ENCODE measurements around the gene M6PR.

Gene M6PR

GRCh38 chr12:8949342-8950220 lies at the start of gene M6PR:
Gene M6PR, minus strand, starts transcription at chr12:8949645. Its CDS starts 3,241 bp downstream, at chr12:8946404.
- DNase-seq, result peak; percentile 91

GRCh38 chr12:8996682-8997405 lies 47.4 kb upstream of the M6PR start:
- DNase-seq, result no peak

DNA sequence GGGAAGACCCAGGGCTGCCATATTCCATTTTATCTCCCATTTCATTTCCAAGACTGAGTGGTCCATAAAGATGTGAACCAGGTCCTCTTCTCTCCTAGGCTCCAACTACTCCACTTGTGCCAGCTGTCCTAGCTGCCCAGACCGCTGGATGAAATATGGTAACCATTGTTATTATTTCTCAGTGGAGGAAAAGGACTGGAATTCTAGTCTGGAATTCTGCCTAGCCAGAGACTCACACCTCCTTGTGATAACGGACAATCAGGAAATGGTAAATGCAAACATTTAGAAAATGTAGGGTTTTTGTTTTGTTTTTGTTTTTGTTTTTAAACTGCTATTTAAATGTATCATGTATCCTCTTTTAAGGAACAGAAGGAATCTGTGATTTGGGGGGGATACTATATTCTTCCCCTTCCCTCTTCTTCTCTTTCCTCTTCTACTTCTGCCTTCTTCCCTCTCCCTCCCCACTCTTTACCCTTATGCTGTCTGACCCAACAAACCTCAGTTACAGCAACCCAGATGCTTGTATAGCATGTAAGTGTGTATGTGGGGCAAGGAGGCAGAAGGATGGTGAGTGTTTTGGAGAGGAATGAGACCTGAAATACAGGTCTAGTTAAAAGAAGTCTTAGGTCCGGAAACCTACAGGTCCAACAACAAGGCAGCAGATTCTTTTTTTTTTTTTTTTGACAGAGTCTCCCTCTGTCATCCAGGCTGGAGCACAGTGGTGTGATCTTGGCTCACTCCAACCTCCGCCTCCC lies 45.8 kb upstream of the M6PR start:
- no peak for DNase-seq

DNA sequence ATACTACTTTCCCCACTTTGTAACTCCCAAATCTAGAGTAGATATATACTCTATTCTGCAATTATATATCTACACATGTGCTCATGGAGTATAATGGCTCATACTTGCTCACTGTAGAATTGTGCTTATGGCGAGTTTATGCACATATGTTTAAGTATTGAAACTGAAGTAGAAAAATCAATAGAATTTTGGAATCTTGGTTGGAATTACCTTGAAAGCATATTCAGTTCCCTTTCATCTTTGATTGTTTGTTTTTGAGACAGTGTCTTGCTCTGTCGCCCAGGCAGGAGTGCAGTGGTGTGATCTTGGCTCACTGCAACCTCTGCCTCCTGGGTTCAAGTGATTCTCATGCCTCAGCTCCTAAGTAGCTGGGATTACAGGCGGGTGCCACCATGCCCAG lies 44.4 kb upstream of the M6PR start:
- no peak for DNase-seq

DNA sequence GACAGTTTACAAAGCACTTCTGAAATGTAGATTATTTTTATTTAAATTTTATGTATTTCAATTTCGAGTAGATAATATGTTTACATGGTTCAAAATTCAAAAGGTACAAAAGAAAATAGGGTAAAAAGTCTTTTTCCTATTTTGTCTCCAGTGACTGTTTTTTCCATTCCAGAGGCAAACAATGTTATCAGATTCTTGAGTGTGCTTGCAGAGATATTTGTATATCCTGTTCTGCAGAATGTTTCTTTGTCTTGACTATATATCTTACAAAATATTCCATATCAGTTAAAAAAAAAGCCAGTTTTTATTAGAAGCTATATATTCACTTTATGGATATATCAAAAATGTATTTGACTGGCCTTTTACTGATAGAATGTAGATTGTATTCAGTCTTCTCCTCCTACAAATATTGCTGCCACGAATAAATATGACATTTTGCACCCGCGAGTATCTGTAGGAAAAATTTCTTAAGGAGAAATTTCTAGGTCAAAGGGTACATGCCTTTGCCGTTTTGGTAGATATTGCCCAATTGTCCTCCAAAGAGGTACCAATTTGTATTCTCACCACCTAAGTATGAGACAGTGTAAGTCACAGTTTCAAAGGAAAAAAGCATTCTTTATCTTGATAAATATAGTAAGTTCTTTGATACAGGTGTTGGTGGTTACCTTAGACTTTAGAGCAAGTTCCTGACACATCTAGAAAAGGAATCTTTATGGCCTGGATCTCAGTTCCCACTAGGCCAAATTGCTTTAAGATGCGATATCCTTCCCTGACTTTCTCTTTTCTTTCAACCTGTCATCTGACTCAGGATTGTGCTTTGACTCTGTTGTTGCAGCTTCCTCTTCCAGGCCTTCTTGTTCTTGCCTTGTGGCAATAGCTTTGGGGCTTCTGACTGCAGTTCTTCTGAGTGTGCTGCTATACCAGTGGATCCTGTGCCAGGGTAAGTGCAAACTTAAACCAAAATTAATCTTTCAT lies 42.2 kb upstream of the M6PR start:
- DNase-seq, result no peak

- no peak for DNase-seq
These were observed 40.0 kb upstream of the M6PR start, which contains the start of gene KLRG1 for GRCh38 chr12:8989413-8989812. Gene KLRG1, plus strand, starts transcription at chr12:8989546. Its CDS starts 90 bp downstream, at chr12:8989636.

- DNase-seq, result no peak
These were observed 38.2 kb upstream of the M6PR start for GRCh38 chr12:8987685-8988084.

DNA sequence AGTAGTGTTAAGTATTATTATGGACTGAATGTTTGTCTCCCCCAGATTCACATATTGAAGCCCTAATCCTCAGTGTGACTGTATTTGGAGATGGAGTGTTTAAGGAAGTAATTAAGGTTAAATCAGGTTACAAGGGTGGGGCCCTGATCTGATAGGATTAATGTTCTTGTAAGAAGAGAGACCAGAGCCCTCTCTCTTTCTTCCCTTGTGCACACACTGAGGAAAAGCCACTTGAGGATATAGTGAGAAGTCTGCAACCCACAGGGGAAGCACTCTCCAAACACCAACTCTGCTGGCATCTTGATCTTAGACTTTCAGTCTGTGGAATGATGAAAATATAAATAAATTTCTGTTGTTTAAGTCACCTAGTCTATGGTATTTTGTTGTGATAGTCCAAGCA lies 37.7 kb upstream of the M6PR start:
- DNase-seq, result no peak

DNA sequence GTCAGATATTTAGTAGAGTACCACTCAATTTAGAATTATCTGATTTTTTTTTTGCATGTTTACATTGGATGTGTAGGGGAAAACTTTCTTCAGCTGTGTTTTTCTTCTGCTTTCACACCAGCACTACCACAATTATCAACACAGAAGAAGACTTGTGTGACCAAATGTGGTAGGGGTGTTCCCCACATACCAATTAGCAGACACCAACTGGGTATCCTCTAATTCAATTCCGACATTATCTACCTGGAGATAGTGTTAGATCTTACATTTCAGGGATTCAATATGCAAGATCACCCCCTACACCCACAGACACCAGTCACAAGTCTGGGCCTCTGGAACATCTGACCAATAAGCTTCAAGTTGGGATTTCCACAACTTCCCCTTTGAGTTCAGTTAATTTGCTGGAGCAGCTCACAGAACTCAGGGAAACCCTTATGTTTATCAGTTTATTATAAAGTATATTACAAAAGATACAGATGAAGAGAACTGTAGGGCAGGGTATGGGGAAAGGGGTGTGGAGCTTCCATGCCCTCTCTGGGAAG lies 35.8 kb upstream of the M6PR start:
- no peak for DNase-seq

DNA sequence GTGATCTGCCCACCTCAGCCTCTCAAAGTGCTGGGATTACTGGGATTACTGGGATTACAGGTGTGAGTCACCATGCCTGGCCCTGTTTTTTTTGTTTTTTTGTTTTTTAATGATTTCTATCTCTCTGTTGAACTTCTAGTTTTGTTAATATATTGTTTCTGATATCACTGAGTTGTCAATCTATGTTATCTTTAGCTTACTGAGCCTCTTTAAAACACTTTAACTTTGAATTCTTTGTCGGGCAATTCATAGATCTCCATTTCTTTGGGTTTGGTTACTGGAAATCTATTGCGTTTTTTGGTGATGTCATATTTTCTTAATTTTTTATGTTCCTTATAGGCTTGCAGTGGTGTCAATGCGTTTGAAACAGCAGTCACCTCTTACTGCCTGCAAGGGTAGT lies 30.7 kb upstream of the M6PR start:
- no peak for DNase-seq

- no peak for DNase-seq
These were observed 21.0 kb upstream of the M6PR start for GRCh38 chr12:8970432-8970831.

GRCh38 chr12:8969861-8970411 lies 20.5 kb upstream of the M6PR start:
- no peak for DNase-seq

- no peak for DNase-seq
These were observed 19.3 kb upstream of the M6PR start for GRCh38 chr12:8968761-8969160.

DNA sequence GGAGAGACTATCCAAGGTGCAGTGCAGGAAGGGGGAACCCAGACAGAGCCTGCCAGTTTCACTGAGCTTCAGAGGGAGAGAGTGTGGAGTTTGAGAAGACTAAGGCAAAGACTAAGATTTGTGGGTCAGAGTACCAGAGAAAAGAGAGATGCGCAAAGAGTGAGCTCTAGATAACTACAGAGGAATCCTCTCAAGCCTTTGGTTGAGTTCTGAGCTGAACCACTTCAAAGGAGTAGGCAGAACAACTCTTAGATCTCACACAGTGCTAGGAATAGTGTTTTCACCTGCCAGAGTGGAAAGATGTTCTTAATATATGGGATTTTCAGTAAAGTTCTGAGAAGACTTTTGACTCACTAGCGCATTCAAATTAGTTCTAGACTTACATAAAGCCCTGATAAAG lies 10.7 kb upstream of the M6PR start:
- DNase-seq, result no peak

- DNase-seq, result no peak
These were observed 8.6 kb upstream of the M6PR start for GRCh38 chr12:8958066-8958465.

- no peak for DNase-seq
These were observed 8.1 kb upstream of the M6PR start for GRCh38 chr12:8957561-8957960.

- DNase-seq, result no peak
These were observed 7.3 kb upstream of the M6PR start for GRCh38 chr12:8956772-8957171.

DNA sequence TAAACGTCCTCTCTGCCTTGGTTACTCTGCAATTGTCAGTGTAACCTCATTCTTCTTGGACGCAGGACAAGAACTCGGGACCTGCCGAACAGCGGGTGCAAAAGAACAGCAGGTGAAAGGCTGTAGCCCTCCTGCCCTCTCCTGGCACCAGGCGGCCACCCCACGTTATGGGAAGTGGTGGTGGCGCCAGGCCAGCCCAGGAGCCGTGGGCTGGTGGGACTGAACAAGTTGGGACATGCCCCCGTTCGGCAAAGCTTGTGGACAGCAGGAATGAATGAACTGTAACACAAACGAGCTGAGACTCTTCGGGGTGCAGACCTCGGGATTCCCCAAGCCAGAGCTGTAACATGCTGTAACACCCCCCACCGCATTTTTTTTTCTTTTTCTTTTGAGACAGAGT lies 6.6 kb upstream of the M6PR start:
- DNase-seq, result no peak

DNA sequence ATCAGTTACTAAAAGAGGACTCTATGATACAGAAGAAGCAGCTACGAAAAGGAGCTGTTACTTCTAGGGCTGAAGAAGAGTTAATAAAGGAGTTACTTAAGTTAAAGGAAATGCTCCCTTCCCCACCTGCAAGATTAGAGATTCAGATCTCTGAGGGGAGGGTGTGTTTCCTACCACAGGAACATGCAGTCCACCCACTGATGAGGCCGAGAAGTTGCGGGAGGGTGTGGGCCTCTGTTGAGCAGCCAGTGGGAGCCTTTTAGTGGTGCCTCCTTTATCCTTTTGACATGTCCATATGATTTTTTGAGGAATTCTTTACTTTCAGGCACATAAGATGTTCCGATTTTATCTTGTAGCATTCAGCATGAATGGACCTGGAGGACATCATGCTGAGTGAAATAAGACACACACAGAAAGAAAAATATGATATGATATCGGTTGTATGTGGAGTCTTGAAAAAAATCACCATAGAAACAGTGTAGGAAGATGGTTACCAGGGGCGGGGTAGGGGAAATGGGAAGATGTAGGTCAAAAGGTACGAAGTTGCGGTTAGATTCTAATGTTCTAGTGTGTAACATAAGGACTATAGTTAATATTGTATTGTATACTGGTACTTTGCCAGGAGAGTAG lies 4.4 kb upstream of the M6PR start:
- DNase-seq, result peak; percentile 62

DNA sequence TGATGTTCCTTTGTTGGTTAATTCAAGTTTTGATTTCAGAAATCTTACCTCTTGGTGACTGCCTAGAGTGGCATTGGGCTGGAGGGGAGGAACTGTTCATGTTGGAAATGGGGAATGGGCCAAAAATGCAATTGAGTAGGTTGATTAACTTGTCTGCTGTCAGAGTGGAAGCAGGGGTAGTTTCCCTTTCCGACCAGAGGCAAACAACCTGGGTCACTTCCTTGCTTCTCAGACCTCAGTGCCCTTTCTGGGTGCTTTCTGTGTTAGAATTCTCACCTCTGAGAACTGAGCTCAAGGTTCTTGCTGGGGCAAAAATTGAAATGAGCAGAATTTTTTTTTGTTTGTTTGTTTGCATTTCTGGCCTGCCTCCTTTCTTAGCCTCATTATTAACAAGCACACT lies 2.3 kb upstream of the M6PR start:
- peak; percentile 49 for DNase-seq
